ENCODE measurements around the gene TWNK. TPM values are rescaled to one million over a fixed set of nuclear protein-coding genes. Genes with fewer than 3 reads are reported as not detected.

TWNK gene
- total and polyA plus RNA-seq, 2 donors (not counting 3 experiments of a cell fraction or from before 2014, with no cell fraction given): 5.6 to 10.9 TPM

GRCh38 chr10:100976906-100977305 is 10.4 kb upstream of the TWNK start:
- BruUV-seq (replicated peaks): no TSS peak
- TF ChIP-seq GATA2 (IDR thresholded peaks at IDR 0.05; ENCODE audit: insufficient read depth, insufficient read length, low read depth, low read length): no peak
- no peak for TF ChIP-seq JUN (IDR thresholded peaks at IDR 0.05; ENCODE audit: borderline replicate concordance, insufficient read depth, insufficient read length, low read depth)
- TF ChIP-seq POLR2AphosphoS5 (IDR thresholded peaks at IDR 0.05; ENCODE audit: insufficient read depth, low read depth, low read length): no peak
- TF ChIP-seq CTCF (IDR thresholded peaks at IDR 0.05; ENCODE audit: extremely low read depth in 1 of 2, insufficient read depth in 1 of 2, low read depth in 1 of 2, low read length in 2 of 2): no peak
- FAIRE-seq (no peak), DNase-seq (ENCODE audit: low read depth, low spot score) (no peak)
- Histone ChIP-seq H3K4me2 (ENCODE audit: insufficient read depth, low read length) (no peak overlapping the region), H3K4me1 (ENCODE audit: control insufficient read depth, extremely low read depth, insufficient read depth, low read length) (no peaks in the 10 kb centered on the region), H4K20me1 (replicated peaks; ENCODE audit: control insufficient read depth, extremely low read depth, insufficient read depth, low read length) (no peaks in the 10 kb centered on the region), H2AFZ (ENCODE audit: low read depth, low read length) (no peak overlapping the region), H3K79me2 (ENCODE audit: control insufficient read depth, insufficient read depth, low read length) (no peaks in the 10 kb centered on the region), H3K9me1 (replicated peaks; ENCODE audit: control insufficient read depth, extremely low read depth, insufficient read depth, low read length) (no peaks in the 10 kb centered on the region), H3K9me3 (replicated peaks; ENCODE audit: control insufficient read depth, insufficient read depth, low read length) (no peaks in the 10 kb centered on the region), H3K27me3 (ENCODE audit: control insufficient read depth in 2 of 2, insufficient read depth in 2 of 2, low read length in 2 of 2) (no peaks in the 10 kb centered on the region), H3K36me3 (ENCODE audit: control insufficient read depth in 2 of 2, extremely low read depth in 1 of 2, insufficient read depth in 2 of 2, low read length in 2 of 2) (peaks cover 0 to 8% of the 10 kb centered on the region in 2 experiments), H3K27ac (ENCODE audit: insufficient read depth, low read depth, low read length) (no peak overlapping the region), H3K9ac (replicated peaks; ENCODE audit: extremely low read depth, insufficient read depth, low read length) (no peak overlapping the region), H3K4me3 (replicated peaks in 1 of 3; ENCODE audit: insufficient read depth in 1 of 3, low read depth in 1 of 3, low read length in 3 of 3) (no peak overlapping the region)
- ChIA-PET POLR2A (no interaction called here), CTCF (interaction anchor here (0.6 to 1.0 kb wide), 2 partner anchors 34 to 38 kb away, joined by 3 read pairs; no protein-coding TSS in a partner anchor)
- dilution Hi-C loops (cut with MboI; ENCODE audit: extremely low pct_ligation_motif_present, low sequenced_read_pairs): no loop called here
- intact Hi-C loops (cut with micrococcal nuclease): no loop called here

- H3K36me3 ChIP-seq (ENCODE audit: control insufficient read depth in 2 of 2, extremely low read depth in 1 of 2, insufficient read depth in 2 of 2, low read length in 2 of 2): peaks cover 0 to 8% of the 10 kb centered on the region in 2 experiments
- H3K27ac ChIP-seq (ENCODE audit: insufficient read depth, low read depth, low read length): no peak overlapping the region
- H3K9me3 ChIP-seq (replicated peaks; ENCODE audit: control insufficient read depth, insufficient read depth, low read length): no peaks in the 10 kb centered on the region
- no peaks in the 10 kb centered on the region for H3K4me1 ChIP-seq (ENCODE audit: control insufficient read depth, extremely low read depth, insufficient read depth, low read length)
- ChIA-PET CTCF (interaction anchor here (1.0 kb wide), 1 partner anchor 37 kb away, joined by 3 read pairs; no protein-coding TSS in a partner anchor), POLR2A (no interaction called here)
- H3K4me2 ChIP-seq (ENCODE audit: insufficient read depth, low read length): no peak overlapping the region
- H3K4me3 ChIP-seq (replicated peaks in 1 of 3; ENCODE audit: insufficient read depth in 1 of 3, low read depth in 1 of 3, low read length in 3 of 3): no peak overlapping the region
- no peak overlapping the region for H2AFZ ChIP-seq (ENCODE audit: low read depth, low read length)
- no peaks in the 10 kb centered on the region for H3K27me3 ChIP-seq (ENCODE audit: control insufficient read depth in 2 of 2, insufficient read depth in 2 of 2, low read length in 2 of 2)
- no peak for DNase-seq (ENCODE audit: low read depth, low spot score)
- BruUV-seq (replicated peaks): no TSS peak
- no peak for TF ChIP-seq FOS (IDR thresholded peaks at IDR 0.05; ENCODE audit: borderline replicate concordance, insufficient read depth, low read length)
- TF ChIP-seq POLR2A (IDR thresholded peaks at IDR 0.05; ENCODE audit: low read depth, low read length): no peak
- no peak for TF ChIP-seq GATA2 (IDR thresholded peaks at IDR 0.05; ENCODE audit: insufficient read depth, insufficient read length, low read depth, low read length)
- no peak for TF ChIP-seq MAX (IDR thresholded peaks at IDR 0.05; ENCODE audit: insufficient read depth, insufficient read length)
- no peak for TF ChIP-seq EZH2 (IDR thresholded peaks at IDR 0.05; ENCODE audit: borderline replicate concordance, low read depth, low read length, severe bottlenecking)
- no peak for TF ChIP-seq CTCF (IDR thresholded peaks at IDR 0.05; ENCODE audit: extremely low read depth in 1 of 2, insufficient read depth in 1 of 2, low read depth in 1 of 2, low read length in 2 of 2)
- no peak for TF ChIP-seq JUN (IDR thresholded peaks at IDR 0.05; ENCODE audit: borderline replicate concordance, insufficient read depth, insufficient read length, low read depth)
- no peak for TF ChIP-seq MYC (IDR thresholded peaks at IDR 0.05; ENCODE audit: low read depth, low read length)
- no peak for TF ChIP-seq POLR2AphosphoS5 (IDR thresholded peaks at IDR 0.05; ENCODE audit: insufficient read depth, low read depth, low read length)
- intact Hi-C loops (cut with micrococcal nuclease) (no loop called here), dilution Hi-C loops (cut with MboI; ENCODE audit: extremely low pct_ligation_motif_present, low sequenced_read_pairs) (no loop called here)
- no peaks in the 10 kb centered on the region for H3K79me2 ChIP-seq (ENCODE audit: control insufficient read depth, insufficient read depth, low read length)
- no peaks in the 10 kb centered on the region for H3K9me1 ChIP-seq (replicated peaks; ENCODE audit: control insufficient read depth, extremely low read depth, insufficient read depth, low read length)
- H3K9ac ChIP-seq (replicated peaks; ENCODE audit: extremely low read depth, insufficient read depth, low read length): no peak overlapping the region
- no peak for FAIRE-seq
- no peaks in the 10 kb centered on the region for H4K20me1 ChIP-seq (replicated peaks; ENCODE audit: control insufficient read depth, extremely low read depth, insufficient read depth, low read length)
These were observed 9.9 kb upstream of the TWNK start for GRCh38 chr10:100977436-100977835.
